ENCODE data around the gene DHRS12.

The DHRS12 gene

GRCh38 chr13:51719394-51719793, 84.6 kb downstream of the DHRS12 start:
- no peak for DNase-seq
